ENCODE data around the gene FEM1B.

- TF ChIP-seq CTCF (IDR thresholded peaks at IDR 0.05) (no peak), POLR2A (IDR thresholded peaks at IDR 0.05) (no peak)
Measured at GRCh38 chr15:68278595-68279405, 1.3 kb downstream of the FEM1B start.
